22Rv1 (cell line): ENCODE measurements around the gene FOXS1.

Source experiments
- CTCF ChIP-seq: fragments of 450-650 bp; IDR thresholded peaks from 2 replicates; pipeline ENCODE4 v1.5.1; 2017; ENCODE audit warnings: mild to moderate bottlenecking
- ZFX ChIP-seq: fragments of 450-650 bp; IDR thresholded peaks from 2 replicates; pipeline ENCODE4 v1.6.1; 2017; ENCODE audit warnings: antibody characterized with exemption, borderline replicate concordance

DNA sequence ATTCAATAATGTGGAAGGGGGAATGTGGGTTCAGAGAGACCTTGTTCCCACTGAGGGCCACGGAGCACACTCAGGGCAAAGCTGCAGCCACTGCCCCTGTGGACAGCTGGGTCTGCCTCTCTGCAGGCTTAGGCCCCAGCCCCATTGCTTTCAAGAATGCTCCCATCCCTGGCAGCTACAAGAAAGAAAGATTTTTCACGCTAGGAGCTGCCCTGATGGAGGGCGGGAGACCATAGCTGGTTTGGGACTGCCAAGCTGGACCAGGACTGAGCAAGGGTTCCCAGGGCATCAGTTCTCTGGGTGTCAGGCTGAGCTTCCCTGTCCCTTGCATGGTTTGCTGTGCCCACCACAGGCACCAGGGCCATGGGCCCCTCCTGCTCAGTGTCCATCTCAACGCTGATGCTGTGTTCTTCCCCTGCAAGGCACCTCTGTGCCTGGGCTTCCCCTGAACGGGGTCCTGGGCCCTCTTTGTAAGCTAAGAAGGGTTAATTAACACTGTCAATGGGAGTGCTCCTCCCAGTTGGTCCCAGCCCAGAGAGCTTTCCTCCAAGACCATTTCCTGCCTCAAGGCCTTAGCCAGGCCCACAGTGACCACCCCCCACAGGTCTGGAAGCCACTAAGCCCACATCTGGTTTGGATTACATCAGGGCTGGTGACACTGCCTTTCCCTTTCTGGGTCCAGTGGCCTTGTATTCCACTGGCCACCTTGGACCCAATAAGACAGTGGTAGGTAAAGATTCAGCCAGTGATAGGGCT lies 8.4 kb downstream of the FOXS1 start:
- TF ChIP-seq CTCF (no peak), ZFX (no peak)
